Endothelial cell of umbilical vein (primary cell): ENCODE results near the gene FNDC4. TPM values are rescaled to one million over a fixed set of nuclear protein-coding genes. Genes with fewer than 3 reads are reported as not detected.

ENCODE experiments used
- BruUV-seq: library from RNA; stranded (reverse); fragments of 400-500 nt; replicated peaks from 2 replicates; lab custom pipeline; 2021; lab: Mats Ljungman, UMichigan
- CTCF ChIA-PET: fragments of 300-600, 350-600 bp; sonication (Branson Sonifier 250); formaldehyde crosslinking; loops from one replicate; lab custom pipeline; 2021; ENCODE audit warnings: antibody characterized with exemption, inconsistent platforms; lab: Charles Lee
- POLR2A ChIA-PET: fragments of 300-600, 350-600 bp; sonication (Branson Sonifier 250); formaldehyde crosslinking; loops from one replicate; lab custom pipeline; 2021; ENCODE audit warnings: antibody characterized with exemption, inconsistent platforms; lab: Charles Lee
- DNase-seq: peaks from one replicate; pipeline ENCODE4 v3.0.0-alpha.2; 2011; ENCODE audit warnings: low read depth, low spot score
- FAIRE-seq: peaks from 2 replicates; lab custom pipeline; 2011; peaks lifted over from hg19 to GRCh38; lab: Jason Lieb, UNC
- H2AFZ ChIP-seq: 2 replicates; pipeline ENCODE4 v1.6.0; 2012; ENCODE audit warnings: low read depth, low read length, control low read depth, inconsistent platforms
- H3K27ac ChIP-seq: 2 replicates; pipeline ENCODE4 v1.5.1; 2011; ENCODE audit warnings: low read depth, mild to moderate bottlenecking, control low read depth, low read length, moderate library complexity; ENCODE audit not compliant: insufficient read depth
- H3K27me3 ChIP-seq, 2 experiments: 2 replicates each; pipeline versions ENCODE4 v1.6.0 to v1.6.1; 2011; ENCODE audit warnings: low read length in 2 of 2, mixed read lengths in 1 of 2; ENCODE audit not compliant: control insufficient read depth in 2 of 2, insufficient read depth in 2 of 2
- H3K36me3 ChIP-seq, 2 experiments: 2 replicates in 1 of 2; 3 replicates in 1 of 2; pipeline ENCODE4 v1.5.1; 2011; ENCODE audit warnings: low read length in 2 of 2, mild to moderate bottlenecking in 1 of 2, moderate library complexity in 1 of 2; ENCODE audit not compliant: control insufficient read depth in 2 of 2, insufficient read depth in 2 of 2; ENCODE audit errors: extremely low read depth in 1 of 2
- H3K4me1 ChIP-seq: 3 replicates; pipeline ENCODE4 v1.5.1; 2011; ENCODE audit warnings: mild to moderate bottlenecking, low read length; ENCODE audit not compliant: control insufficient read depth, insufficient read depth; ENCODE audit errors: extremely low read depth
- H3K4me2 ChIP-seq: 2 replicates; pipeline ENCODE4 v1.6.1; 2011; ENCODE audit warnings: low read length, control low read depth, mixed read lengths; ENCODE audit not compliant: insufficient read depth
- H3K4me3 ChIP-seq, 3 experiments: fragments of 200-600 bp in 1 of 3; sonication (generic), shearing (Covaris generic) in 1 of 3; replicated peaks in 1 of 3; 2 replicates each; pipeline ENCODE4 v1.5.1; 2011 to 2016; ENCODE audit warnings: control low read depth in 3 of 3, low read length in 3 of 3, mild to moderate bottlenecking in 2 of 3, inconsistent platforms in 1 of 3, low read depth in 1 of 3, moderate library complexity in 1 of 3; ENCODE audit not compliant: insufficient read depth in 1 of 3
- H3K79me2 ChIP-seq: 2 replicates; pipeline ENCODE4 v1.6.0; 2012; ENCODE audit warnings: low read length, inconsistent platforms; ENCODE audit not compliant: control insufficient read depth, insufficient read depth
- H3K9ac ChIP-seq: replicated peaks from 2 replicates; pipeline ENCODE3; 2011; ENCODE audit warnings: low read length, control low read depth; ENCODE audit not compliant: insufficient read depth; ENCODE audit errors: extremely low read depth
- H3K9me1 ChIP-seq: replicated peaks from 3 replicates; pipeline ENCODE4 v1.6.0; 2011; ENCODE audit warnings: mild to moderate bottlenecking, low read length; ENCODE audit not compliant: control insufficient read depth, insufficient read depth; ENCODE audit errors: extremely low read depth
- H3K9me3 ChIP-seq: replicated peaks from 2 replicates; pipeline ENCODE4 v1.5.1; 2012; ENCODE audit warnings: low read length, inconsistent platforms; ENCODE audit not compliant: control insufficient read depth, insufficient read depth
- H4K20me1 ChIP-seq: replicated peaks from 2 replicates; pipeline ENCODE3; 2011; ENCODE audit warnings: mild to moderate bottlenecking, low read length; ENCODE audit not compliant: control insufficient read depth, insufficient read depth; ENCODE audit errors: extremely low read depth
- EZH2 ChIP-seq: IDR thresholded peaks from 2 replicates; pipeline ENCODE4 v1.6.1; 2012; ENCODE audit warnings: borderline replicate concordance, low read depth, mild to moderate bottlenecking, moderate library complexity, low read length, inconsistent platforms; ENCODE audit not compliant: severe bottlenecking
- FOS ChIP-seq: IDR thresholded peaks from 2 replicates; pipeline ENCODE4 v1.6.1; 2011; ENCODE audit warnings: mild to moderate bottlenecking, low read length, moderate library complexity, borderline replicate concordance; ENCODE audit not compliant: insufficient read depth
- GATA2 ChIP-seq: IDR thresholded peaks from 2 replicates; pipeline ENCODE4 v1.7.0; 2011; ENCODE audit warnings: low read depth, mild to moderate bottlenecking, moderate library complexity, mixed read lengths, low read length; ENCODE audit not compliant: insufficient read length, insufficient read depth
- JUN ChIP-seq: IDR thresholded peaks from 2 replicates; pipeline ENCODE4 v1.6.1; 2011; ENCODE audit warnings: borderline replicate concordance, low read depth; ENCODE audit not compliant: insufficient read length, insufficient read depth
- MYC ChIP-seq: IDR thresholded peaks from one replicate; pipeline ENCODE4 v1.6.1; 2011; ENCODE audit warnings: mild to moderate bottlenecking, low read depth, low read length
- POLR2A ChIP-seq: IDR thresholded peaks from 2 replicates; pipeline ENCODE4 v1.6.1; 2012; ENCODE audit warnings: low read depth, mild to moderate bottlenecking, control low read depth, low read length
- POLR2AphosphoS5 ChIP-seq: IDR thresholded peaks from 2 replicates; pipeline ENCODE4 v1.6.1; 2012; ENCODE audit warnings: low read depth, mild to moderate bottlenecking, control low read depth, low read length, moderate library complexity; ENCODE audit not compliant: insufficient read depth
- dilution Hi-C: fragments of 300-500 bp; cut with MboI; formaldehyde crosslinking; loops from one replicate; pipeline ENCODE4 v1.15.0; 2019; ENCODE audit warnings: low sequenced_read_pairs; ENCODE audit not compliant: extremely low pct_ligation_motif_present
- intact Hi-C: fragments of 100-400 bp; cut with micrococcal nuclease; formaldehyde crosslinking; loops from one replicate; pipeline ENCODE4 v1.10.0; 2022
- polyA plus RNA-seq, 4 experiments: library from polyadenylated mRNA; depleted of rRNA in 3 of 4; stranded (reverse) in 3 of 4; unstranded in 1 of 4; fragments of >200 nt; gene quantifications; 2 replicates each; pipeline versions ENCODE4 v1.2.1 to v1.2.3, GENCODE V29; 2011 to 2012; ENCODE audit warnings: missing spikeins in 1 of 4
- total RNA-seq: library from RNA; stranded (reverse); gene quantifications from 2 replicates; pipeline ENCODE4 v1.2.3, GENCODE V29; 2021
- TF ChIP-seq, protein P1 (sequence below), 2 donors: IDR thresholded peaks; 1 replicate in 1 of 2; 2 replicates in 1 of 2; pipeline ENCODE4 v1.5.1; 2011; ENCODE audit warnings: low read length in 2 of 2, mild to moderate bottlenecking in 2 of 2, moderate library complexity in 2 of 2, control low read depth in 1 of 2, inconsistent platforms in 1 of 2, low read depth in 1 of 2; ENCODE audit not compliant: insufficient read depth in 1 of 2; ENCODE audit errors: extremely low read depth in 1 of 2
- TF ChIP-seq, protein P2 (sequence below): IDR thresholded peaks from 2 replicates; pipeline ENCODE4 v1.6.1; 2011; ENCODE audit not compliant: insufficient read depth, insufficient read length

Gene FNDC4
- total and polyA plus RNA-seq, 2 donors (not counting 3 experiments of a cell fraction or from before 2014, with no cell fraction given) = 15.5 to 19.0 TPM

DNA sequence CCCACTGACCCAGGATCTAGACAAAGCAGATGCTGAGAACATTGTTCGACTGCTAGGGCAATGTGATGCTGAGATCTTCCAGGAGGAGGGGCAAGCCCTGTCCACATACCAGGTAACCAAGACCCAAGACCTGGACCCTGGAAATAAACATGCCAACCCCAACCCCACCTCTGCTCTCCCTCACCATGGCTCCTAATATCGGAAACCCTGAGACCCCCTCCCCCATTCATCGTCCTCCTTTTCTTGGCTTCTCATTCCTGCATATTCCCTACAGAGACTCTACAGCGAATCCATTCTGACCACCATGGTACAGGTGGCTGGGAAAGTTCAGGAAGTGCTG lies 2.3 kb upstream of the FNDC4 start:
- Histone ChIP-seq H4K20me1 (no peaks in the 10 kb centered on the region), H3K9me3 (no peaks in the 10 kb centered on the region), H3K27me3 (no peaks in the 10 kb centered on the region), H3K79me2 (no peaks in the 10 kb centered on the region), H3K4me1 (peaks cover 16% of the 10 kb centered on the region), H3K9ac (no peak overlapping the region), H3K9me1 (no peaks in the 10 kb centered on the region), H3K27ac (no peak overlapping the region), H3K4me2 (peak overlapping the region; percentile 15), H2AFZ (peak overlapping the region; percentile 92), H3K4me3 (no peak overlapping the region), H3K36me3 (no peaks in the 10 kb centered on the region)
- no TSS peak for BruUV-seq
- ChIA-PET CTCF (interaction anchor here (1.3 kb wide), 1 partner anchor 12 kb away, joined by 3 read pairs; no protein-coding TSS in a partner anchor), POLR2A (no interaction called here)
- intact Hi-C loops (no loop called here), dilution Hi-C loops (no loop called here)
- TF ChIP-seq GATA2 = no peak
- TF ChIP-seq FOS = no peak
- no peak for TF ChIP-seq EZH2
- TF ChIP-seq POLR2AphosphoS5 = no peak
- no peak for TF ChIP-seq POLR2A
- TF ChIP-seq, protein P1, sequence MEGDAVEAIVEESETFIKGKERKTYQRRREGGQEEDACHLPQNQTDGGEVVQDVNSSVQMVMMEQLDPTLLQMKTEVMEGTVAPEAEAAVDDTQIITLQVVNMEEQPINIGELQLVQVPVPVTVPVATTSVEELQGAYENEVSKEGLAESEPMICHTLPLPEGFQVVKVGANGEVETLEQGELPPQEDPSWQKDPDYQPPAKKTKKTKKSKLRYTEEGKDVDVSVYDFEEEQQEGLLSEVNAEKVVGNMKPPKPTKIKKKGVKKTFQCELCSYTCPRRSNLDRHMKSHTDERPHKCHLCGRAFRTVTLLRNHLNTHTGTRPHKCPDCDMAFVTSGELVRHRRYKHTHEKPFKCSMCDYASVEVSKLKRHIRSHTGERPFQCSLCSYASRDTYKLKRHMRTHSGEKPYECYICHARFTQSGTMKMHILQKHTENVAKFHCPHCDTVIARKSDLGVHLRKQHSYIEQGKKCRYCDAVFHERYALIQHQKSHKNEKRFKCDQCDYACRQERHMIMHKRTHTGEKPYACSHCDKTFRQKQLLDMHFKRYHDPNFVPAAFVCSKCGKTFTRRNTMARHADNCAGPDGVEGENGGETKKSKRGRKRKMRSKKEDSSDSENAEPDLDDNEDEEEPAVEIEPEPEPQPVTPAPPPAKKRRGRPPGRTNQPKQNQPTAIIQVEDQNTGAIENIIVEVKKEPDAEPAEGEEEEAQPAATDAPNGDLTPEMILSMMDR (IDR thresholded peaks at IDR 0.05; ENCODE audit: extremely low read depth in 1 of 2, insufficient read depth in 1 of 2, low read depth in 1 of 2, low read length in 2 of 2) = no peak
- no peak for TF ChIP-seq MYC
- TF ChIP-seq JUN = no peak
- TF ChIP-seq, protein P2, sequence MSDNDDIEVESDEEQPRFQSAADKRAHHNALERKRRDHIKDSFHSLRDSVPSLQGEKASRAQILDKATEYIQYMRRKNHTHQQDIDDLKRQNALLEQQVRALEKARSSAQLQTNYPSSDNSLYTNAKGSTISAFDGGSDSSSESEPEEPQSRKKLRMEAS = no peak
- FAIRE-seq (peak; percentile 26), DNase-seq (no peak)
